GM19328 (cell line): Measurements from ENCODE around the gene FAM186B.

Experiments
- ATAC-seq: cut with Tn5 transposase; IDR thresholded peaks from one replicate; pipeline ENCODE4 v1.9.1; 2021; ENCODE audit warnings: mild to moderate bottlenecking, moderate library complexity; ENCODE audit not compliant: unreplicated experiment

Gene FAM186B

DNA sequence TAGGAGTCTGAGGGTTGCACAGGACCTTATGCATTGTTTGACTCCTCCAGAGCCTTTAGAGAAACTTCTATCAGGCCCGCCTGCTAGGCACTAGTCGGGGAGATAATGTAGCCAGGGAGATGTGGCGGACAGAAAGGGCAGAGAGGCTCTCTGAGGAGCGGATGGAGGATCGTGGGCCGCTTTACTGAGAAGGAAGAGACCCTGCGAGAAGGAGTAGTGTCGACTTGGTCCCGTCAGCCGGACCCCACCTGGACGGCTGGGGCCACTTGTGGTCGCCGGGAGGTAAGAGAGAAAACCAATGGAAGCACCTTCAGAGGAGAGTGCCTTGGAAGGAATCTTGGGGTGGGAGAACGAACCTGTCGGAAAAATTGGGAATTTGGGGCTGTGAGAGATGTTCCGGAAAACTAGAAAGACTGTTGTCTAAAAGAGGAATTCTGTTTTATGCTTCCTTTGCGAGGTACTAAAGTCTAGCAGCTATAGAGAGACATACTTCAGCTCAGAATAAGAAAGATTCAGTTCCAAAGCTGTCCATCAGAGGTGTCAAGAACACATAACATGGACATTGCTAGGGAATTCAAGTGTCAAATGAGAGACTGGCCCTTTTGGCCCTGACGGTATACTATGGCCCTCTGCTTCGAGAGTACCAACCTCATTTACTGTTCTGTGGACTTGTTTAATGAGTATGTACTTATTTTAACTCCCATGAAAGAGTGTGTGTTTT lies 36.8 kb downstream of the FAM186B start:
- ATAC-seq = no peak

DNA sequence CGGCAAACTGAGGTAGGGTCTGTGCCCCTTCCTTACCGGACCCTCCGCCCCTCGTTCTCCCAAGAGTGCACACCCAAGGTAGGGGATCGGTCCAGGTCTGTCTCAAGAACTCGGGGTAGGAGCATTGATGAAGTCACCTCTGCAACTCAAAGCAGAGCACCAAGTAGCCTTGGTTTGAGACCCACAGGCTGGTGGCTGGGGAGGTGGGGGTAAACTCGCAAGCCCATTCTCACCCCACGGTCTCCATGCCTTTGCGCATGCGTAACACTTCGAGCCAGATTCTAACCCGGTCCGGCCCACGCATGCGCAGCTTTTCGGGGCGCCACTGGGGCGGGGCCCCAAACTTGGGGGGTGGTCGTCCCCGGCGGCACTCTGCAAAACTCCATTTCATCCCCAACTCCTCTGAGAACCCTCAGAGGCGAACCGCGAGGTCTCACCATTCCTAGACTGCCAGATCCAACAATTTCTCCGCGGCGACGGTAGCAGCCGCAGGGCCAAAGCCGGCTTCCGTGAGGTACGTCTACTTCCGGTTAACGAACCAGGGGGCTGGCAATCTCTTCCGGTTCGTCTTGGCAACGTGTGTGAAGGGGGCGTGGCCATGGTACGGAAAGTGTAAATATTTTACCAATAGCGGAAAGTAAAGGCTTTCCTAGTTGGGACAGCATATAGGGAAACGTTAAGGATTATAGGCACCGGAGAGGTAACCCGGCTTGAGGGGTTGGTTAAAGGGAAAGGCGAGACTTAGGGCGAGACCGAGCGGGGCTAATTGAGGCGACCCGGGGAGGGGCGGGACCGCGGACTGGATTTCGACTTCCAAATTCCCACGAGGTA lies 37.6 kb downstream of the FAM186B start, which contains the start of gene MCRS1:
TSS of gene MCRS1 (minus strand) at position 532 of the 831 bp plus-strand sequence. CDS start 1,411 bp downstream, outside the sequence.
- peak; percentile 72 for ATAC-seq

DNA sequence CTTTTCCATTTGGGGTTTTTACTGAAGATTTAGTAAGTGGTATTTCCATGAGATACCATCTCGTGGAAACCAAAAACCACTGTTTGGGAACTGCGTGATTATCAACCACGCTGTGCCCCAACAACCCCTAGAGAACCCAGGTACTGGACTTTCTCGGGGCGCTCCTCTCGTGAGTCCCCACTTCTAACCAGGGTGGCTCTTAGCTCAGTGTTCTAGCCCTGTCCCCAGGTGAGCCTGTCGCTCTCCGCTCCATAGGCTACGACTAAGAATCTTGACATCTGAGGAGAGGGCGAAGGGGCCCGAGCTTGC lies 38.2 kb downstream of the FAM186B start:
- no peak for ATAC-seq

DNA sequence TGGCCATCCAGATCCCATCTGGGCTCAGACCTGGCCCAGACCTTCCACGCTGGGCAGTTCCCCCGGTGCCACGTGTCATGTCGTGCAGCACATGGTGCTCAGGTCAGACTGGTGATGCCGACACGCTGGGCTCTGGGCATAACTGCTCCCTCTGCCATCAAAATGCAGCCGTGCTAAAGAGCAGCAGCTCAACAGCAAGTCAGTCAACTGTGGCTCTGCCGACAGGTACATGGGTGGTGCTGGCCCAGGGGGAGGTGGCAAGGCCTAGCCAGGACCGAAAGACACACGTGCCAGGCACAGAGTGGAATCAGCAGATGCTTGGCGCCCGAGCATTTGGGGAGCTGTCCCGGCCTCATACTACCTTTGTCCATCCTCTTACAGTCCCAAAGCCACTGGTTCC lies 39.1 kb downstream of the FAM186B start:
- no peak for ATAC-seq

DNA sequence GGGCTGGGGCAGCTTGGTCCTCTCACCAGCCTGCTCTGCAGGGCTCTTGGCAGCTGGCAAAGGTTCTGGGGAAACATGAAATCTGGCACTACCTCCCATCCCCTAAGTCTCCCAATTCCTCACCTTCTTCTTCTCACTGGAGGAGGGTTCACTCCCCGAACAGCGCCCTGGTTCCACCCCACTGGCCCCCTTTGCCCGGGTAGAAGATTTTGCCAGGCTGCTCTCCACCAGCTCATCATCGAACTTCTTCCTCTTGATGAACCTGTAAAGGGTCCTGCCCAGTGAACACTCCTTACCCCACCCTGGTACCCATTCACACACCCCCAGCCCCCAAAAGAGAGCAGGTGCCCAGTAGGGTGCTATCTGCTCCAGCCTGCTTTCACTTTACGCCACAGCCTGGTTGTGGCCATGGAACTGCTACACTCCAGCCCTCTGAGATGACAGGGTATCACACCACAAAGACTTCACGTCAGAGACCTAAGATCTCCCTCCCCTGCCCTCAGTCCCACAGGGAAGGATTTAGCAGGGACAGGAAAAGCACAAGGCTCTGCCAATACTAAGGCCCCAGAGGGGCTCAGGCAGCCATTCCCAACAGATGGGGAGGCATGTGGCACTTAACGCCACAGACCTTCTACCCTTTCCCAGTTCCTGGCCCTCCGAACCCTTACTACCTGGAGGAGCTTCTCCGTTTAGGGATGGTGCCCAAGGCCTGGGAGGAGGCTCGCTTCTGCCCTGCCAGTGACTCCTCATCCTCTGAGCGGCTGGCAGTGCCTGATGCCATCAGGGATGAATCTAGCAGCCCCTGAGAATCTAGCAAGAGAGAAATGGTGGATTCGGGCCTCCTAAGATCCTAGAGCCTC lies 39.8 kb downstream of the FAM186B start:
- no peak for ATAC-seq

DNA sequence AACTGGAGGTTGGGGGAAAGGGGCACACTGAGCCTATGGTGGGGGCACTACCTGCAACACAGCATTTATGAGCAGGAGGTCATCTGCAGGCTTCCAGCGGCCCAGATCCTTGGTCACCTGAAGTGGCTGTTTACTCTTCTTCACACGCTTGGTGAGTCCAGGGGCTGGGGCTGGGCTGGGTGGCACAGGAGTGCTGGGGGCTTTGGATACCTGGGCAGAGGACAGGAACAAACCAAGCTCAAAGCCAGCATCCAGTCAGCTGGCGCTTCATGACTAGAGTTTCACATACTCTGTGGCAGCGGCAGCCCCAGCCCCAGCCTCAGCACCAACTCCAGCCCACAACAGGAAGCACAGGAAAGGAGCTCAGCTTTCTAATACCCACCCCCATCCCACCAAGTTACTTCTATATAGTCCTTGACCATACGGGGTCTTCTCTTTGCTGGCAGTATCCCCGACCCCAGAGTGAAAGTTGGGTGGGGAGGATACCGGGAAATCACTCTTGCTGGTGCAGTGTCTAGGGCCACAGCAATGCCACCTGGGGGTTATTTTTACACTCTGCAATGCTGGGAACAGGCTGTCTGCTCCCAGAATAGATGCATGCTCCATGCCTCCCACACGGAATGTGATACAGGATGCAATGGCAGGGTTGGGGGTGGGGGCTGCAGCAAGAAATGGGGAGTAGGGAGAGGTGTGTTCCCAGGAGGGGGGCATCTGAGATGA lies 40.6 kb downstream of the FAM186B start:
- ATAC-seq = no peak

DNA sequence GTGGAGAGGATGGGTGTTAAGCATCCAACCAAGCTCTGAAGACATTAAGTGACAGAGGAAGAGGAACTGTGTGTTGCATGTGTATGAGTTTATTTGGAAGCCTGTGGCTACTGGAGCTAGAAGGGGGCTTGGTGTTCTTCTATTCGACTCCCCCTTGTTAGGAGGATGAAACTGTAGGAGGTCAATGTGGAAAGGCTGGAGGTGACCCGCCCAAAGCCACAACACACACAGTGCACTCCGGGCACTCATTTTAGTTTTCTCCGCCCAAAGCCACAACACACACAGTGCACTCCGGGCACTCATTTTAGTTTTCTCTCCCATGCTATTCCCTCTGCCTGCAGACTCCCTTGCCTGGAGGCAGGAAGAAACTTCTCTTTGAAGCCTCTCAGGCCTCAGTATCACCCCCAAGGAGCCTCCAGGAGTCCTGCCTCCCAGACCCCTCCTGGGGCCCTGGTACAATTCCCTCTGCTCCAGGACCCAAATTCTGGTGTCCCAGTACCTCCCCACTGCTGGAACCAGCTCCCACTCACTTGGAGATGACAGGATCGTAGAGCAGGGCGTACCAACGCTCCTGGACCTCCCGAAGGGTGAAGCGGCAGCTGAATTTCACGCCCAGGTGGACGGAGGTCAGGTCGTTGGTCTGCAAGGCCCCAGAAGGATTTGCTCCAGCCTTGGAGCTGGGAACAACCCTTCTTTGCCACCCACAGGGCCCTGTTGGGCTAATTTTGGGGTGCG lies 41.3 kb downstream of the FAM186B start:
- no peak for ATAC-seq

DNA sequence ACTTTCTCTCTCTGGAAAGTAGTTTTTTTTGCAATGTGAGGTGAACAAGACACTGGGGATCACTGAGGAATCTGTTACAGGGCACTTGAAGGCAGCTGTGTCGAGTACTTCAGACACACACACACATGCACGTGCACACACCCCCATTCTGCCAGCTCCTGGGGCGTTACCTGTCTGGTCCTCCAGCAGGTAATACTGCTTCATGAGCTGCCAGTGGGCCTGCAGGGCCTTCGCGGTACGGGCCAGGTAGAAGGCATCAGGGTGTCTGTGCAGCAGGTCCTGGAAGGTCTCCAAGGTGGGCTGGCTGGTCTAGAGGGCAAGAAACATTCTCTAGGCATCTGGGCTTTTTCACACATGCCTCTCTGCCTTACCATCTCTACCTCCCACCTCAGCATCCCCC lies 42.6 kb downstream of the FAM186B start:
- no peak for ATAC-seq

DNA sequence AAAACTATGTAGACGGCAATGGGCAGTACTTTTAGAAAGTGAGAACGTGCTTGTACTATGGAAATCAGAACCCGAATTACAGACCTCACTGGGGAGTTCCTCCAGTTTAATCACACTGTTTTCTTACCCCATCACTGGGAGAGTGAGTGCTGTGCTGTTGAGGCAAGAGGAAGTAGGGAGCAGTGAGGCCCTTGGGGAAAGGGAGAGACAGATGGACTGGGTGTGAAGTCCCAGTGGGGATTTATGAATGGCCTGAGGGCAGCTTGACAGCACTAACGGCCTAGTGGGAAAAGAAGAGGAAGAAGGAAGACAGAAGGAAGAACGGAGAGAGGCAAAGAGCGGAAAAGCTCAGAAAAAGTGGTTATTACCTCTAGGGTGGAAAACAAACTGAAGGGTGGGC lies 43.2 kb downstream of the FAM186B start:
- no peak for ATAC-seq

DNA sequence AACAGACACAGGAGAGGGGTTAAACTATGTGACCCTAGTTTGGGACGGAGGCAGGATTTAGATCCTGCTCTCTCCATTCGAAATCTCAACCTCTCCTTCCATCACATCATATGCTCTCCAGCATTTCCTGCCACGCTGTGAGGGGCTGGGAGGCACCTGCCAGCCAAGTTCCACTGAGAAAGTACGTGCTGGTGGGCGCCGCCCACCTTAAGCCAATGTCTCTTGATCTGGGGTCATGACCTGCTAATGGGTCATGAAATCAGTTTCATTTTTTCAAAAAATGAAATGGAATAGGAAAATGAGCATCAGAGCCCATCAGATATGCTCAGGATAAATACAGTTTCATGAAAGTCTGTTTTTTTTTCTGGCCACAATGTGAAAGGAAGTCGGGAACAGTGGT lies 44.7 kb downstream of the FAM186B start:
- no peak for ATAC-seq

DNA sequence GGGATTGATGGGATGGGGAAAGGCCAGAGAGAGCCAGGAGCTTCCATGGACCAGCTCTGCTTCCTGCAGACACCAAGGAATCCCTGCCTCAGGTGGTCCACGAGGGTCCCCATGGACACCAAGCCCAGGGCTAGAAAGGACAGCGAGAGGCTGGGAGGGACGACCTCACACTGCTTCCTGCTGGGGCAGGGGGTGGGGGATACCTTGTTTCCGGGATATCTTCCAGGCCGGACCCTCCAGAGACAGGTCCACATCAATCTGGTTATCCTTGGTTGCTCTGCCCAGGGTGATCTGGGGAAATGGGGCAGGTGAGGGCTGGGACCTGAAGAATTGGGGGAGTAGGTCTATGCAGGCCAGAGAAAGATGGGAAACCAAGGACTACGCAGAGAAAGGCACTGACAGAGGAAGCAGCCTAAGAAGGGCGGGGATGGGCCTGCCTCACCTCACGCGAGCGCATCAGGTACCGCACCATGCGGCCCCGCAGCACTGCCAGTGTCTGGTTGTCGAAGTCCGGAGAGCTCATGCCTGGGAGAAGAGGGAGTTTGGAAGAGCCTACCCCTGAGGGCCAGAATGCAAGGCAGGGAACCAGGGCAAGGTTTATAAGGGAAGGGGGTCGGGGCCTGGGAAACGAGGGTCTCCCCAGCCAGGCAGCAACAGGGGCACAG lies 46.3 kb downstream of the FAM186B start:
- ATAC-seq = no peak

DNA sequence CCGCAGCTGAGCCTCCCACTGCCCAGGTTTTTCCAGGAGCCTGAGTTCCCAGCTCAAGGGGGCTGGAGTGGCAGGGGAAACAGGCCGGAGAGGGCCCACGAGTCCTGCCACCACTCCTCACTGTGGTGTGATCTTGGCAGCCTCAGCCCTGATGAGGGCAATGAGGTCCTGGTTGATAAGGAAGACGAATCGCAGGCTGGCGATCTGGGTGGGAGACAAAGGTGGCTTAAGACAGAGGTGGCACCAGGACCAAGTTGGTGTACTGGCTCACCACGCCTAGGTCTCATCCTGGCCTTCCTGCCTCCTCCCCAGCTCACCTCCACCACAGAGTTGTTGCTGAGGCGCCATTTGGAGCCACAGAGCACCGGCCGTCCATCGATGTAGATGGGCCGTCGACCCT lies 46.9 kb downstream of the FAM186B start:
- ATAC-seq = no peak

DNA sequence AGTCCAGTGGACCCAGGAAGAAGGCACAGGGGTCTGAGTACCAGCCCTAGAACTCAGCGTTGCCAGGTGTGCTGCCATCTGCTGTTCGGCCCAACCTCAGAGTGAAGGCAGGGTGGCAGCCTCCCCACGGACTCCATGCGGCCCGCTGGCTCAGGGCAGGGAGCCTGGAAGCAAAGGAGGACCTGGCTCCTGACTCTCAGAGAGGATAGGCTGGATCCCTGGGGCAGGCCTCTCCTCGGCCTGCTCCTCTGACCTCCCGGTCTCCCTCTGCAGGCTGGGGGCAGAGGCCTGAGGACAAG lies 47.6 kb downstream of the FAM186B start:
- no peak for ATAC-seq

DNA sequence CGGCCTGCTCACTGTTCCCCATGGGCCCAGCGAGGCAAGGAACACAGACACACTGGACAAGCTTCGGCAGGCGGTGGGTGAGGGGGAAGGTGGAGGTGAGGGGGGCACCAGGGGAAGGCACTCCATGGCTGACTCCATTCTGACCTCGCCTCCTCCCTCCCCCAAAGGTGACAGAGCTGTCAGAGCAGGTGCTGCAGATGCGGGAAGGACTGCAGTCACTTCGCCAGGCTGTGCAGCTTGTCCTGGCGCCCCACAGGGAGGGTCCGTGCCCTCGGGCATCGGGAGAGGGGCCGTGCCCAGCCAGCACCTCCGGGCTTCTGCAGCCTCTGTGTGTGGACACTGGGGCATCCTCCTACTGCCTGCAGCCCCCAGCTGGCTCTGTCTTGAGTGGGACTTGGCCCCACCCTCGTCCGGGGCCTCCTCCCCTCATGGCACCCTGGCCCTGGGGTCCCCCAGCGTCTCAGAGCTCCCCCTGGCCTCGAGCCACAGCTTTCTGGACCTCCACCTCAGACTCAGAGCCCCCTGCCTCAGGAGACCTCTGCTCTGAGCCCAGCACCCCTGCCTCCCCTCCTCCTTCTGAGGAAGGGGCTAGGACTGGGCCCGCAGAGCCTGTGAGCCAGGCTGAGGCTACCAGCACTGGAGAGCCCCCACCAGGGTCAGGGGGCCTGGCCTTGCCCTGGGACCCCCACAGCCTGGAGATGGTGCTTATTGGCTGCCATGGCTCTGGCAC lies 48.1 kb downstream of the FAM186B start:
- ATAC-seq = no peak

DNA sequence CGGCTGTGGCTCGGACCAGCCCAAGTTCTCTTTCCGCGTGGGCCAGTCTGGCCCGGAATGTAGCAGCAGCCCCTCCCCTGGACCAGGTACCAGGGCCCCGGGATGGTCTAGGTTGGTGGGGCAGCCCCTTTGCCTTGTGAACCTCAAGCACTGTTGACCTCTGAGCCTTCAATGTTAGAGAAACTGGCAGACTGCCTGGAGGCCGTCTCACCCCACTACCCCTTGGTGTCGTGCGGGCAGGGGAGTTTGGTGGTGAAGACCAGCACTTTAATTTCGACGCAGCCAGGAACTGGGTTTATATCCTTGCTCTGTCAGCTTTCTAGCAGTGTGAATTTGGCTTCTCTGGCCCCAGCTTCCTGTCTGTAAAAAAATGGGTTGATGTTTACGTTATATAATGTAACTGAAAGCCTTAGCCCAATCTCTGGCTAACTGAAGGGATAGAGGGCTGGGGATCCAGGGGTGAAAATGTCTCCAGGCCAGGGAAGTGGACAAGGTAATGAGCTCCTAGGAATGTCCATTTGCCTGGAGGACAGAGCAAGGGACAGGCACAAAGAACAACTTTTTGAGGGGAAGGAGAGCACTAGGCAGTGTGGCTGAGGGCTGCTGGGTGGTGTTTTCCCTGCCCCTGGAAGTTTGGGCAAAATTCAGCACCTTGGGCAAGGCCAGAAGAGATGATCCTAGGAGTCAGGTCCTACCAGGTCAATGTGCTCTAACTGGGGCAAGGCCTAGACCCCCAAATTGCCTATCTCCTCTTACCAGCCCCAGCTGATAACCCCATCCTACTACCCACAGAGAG lies 48.9 kb downstream of the FAM186B start:
- no peak for ATAC-seq

DNA sequence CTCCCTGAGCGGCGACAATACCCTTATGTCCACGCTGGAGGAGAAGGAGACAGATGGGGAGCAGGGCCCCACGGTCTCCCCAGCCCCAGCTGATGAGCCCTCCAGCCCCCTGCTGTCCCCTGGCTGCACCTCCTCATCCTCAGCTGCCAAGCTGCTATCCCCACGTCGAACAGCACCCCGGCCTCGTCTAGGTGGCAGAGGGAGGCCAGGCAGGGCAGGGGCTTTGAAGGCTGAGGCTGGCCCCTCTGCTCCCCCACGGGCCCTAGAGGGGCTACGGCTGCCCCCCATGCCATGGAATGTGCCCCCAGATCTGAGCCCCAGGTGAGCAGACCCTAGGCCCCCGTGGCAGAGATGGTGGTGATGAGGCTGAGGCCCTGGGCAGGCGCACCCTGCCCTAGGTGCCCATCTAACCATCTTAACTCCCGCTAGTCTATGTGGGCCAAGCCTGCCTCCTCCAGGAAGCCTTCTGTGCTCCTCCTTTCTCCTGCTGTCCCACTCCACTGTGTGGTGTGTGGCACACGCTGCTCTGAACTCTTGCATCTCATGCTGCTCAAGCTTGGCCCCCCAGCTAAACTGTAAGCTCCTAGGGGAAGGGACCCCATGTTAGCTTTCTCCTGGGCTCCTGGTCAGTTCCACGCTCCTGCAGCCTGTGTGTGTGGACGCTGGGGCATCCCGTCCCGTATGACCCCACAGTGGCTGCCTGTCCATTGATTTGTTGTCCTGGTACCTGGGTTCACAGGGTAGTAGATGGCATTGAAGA lies 49.6 kb downstream of the FAM186B start:
- no peak for ATAC-seq

DNA sequence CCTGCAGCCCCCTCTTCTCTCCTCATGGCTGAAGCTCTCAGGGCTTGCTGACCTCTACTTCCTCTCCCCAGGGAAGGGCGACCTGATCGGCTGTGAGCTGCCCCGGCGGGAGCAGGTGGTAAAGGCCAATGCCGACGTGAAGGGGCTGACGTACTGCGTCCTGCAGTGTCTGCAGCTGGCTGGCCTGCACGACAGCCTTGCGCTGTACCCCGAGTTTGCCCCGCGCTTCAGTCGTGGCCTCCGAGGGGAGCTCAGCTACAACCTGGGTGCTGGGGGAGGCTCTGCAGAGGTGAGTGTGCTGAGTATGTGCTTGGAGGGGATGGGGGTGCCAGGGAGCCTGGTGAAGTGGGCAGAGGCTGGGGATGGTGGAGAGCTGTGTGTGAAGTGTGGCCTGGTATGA lies 51.2 kb downstream of the FAM186B start:
- ATAC-seq = no peak
